NCI-H1436 (cell line): ENCODE data around the gene HNMT.
"Not testable (repeated sequence)": the region's sequence is repeated elsewhere in the genome, so short reads cannot be mapped to it uniquely, and the experiment has no call there.

Experiments
- DNase-seq: peaks from one replicate; lab custom pipeline; 2025; lab: John Stamatoyannopoulos, UW

The HNMT gene

GRCh38 chr2:138043588-138043987, 79.3 kb downstream of the HNMT start:
- not testable (repeated sequence) for DNase-seq

GRCh38 chr2:138058427-138058826, 94.2 kb downstream of the HNMT start:
- no peak for DNase-seq

GRCh38 chr2:138059487-138060300, 95.4 kb downstream of the HNMT start:
- DNase-seq: no peak

- DNase-seq: peak; percentile 56
Measured at GRCh38 chr2:138060301-138060635, 96.0 kb downstream of the HNMT start.

GRCh38 chr2:138061961-138062360, 97.7 kb downstream of the HNMT start:
- DNase-seq: no peak

GRCh38 chr2:138063181-138063580, 98.9 kb downstream of the HNMT start:
- no peak for DNase-seq
